Caco-2 (cell line): ENCODE measurements around the gene CNTN5. TPM values are rescaled to one million over a fixed set of nuclear protein-coding genes. Genes with fewer than 3 reads are reported as not detected.

Experiments used
- BruUV-seq: library from RNA; stranded (reverse); fragments of 400-500 nt; replicated peaks from 2 replicates; lab custom pipeline; 2021; lab: Mats Ljungman, UMichigan
- CTCF ChIA-PET: fragments of 300-600 bp; sonication (Branson Sonifier 250); formaldehyde crosslinking; loops from one replicate; lab custom pipeline; 2022; ENCODE audit warnings: antibody characterized with exemption; lab: Charles Lee
- POLR2A ChIA-PET: fragments of 300-600 bp; sonication (Branson Sonifier 250); formaldehyde crosslinking; loops from one replicate; lab custom pipeline; 2022; ENCODE audit warnings: antibody characterized with exemption; lab: Charles Lee
- DNase-seq, 2 experiments: peaks; one replicate each; pipeline versions ENCODE4 v3.0.0 to v3.0.0-alpha.2; 2020 to 2022
- H3K27me3 ChIP-seq: replicated peaks from 2 replicates; pipeline ENCODE4 v1.6.0; 2011; ENCODE audit warnings: low read length; ENCODE audit not compliant: control insufficient read depth, insufficient read depth
- H3K36me3 ChIP-seq: 2 replicates; pipeline ENCODE4 v1.5.1; 2011; ENCODE audit warnings: low read length; ENCODE audit not compliant: control insufficient read depth, insufficient read depth
- H3K4me1 ChIP-seq: fragments of 250-450 bp; sonication (Bioruptor Pico); 2 replicates; pipeline ENCODE4 v1.5.1; 2020; ENCODE audit warnings: mild to moderate bottlenecking
- H3K4me3 ChIP-seq: 2 replicates; pipeline ENCODE4 v1.5.1; 2011; ENCODE audit warnings: low read depth, mild to moderate bottlenecking, control low read depth, low read length
- H3K9me3 ChIP-seq: fragments of 250-450 bp; sonication (Bioruptor Pico); 2 replicates; pipeline ENCODE4 v1.5.1; 2020; ENCODE audit warnings: mild to moderate bottlenecking, moderate library complexity
- H3K27ac Mint-ChIP-seq: one replicate; pipeline ENCODE4 v1.8.0; 2022; ENCODE audit warnings: mixed read lengths; ENCODE audit not compliant: unreplicated experiment
- H3K27me3 Mint-ChIP-seq: one replicate; pipeline ENCODE4 v1.8.0; 2022; ENCODE audit warnings: mixed read lengths; ENCODE audit not compliant: insufficient read depth, unreplicated experiment
- H3K36me3 Mint-ChIP-seq: one replicate; pipeline ENCODE4 v1.8.0; 2022; ENCODE audit warnings: mild to moderate bottlenecking, mixed read lengths; ENCODE audit not compliant: insufficient read depth, unreplicated experiment
- H3K4me1 Mint-ChIP-seq: one replicate; pipeline ENCODE4 v1.8.0; 2022; ENCODE audit warnings: low read depth, mixed read lengths; ENCODE audit not compliant: unreplicated experiment
- H3K4me3 Mint-ChIP-seq: one replicate; pipeline ENCODE4 v1.8.0; 2022; ENCODE audit warnings: mild to moderate bottlenecking, moderate library complexity, mixed read lengths; ENCODE audit not compliant: unreplicated experiment
- H3K9me3 Mint-ChIP-seq: one replicate; pipeline ENCODE4 v1.8.0; 2022; ENCODE audit warnings: mixed read lengths; ENCODE audit not compliant: unreplicated experiment
- intact Hi-C: fragments of 100-400 bp; cut with micrococcal nuclease; formaldehyde crosslinking; loops from one replicate; pipeline ENCODE4 v1.10.0; 2022; ENCODE audit not compliant: unreplicated experiment
- total RNA-seq: library from RNA; stranded (reverse); gene quantifications from 2 replicates; pipeline ENCODE4 v1.2.3, GENCODE V29; 2022
- TF ChIP-seq, protein P1 (sequence below), 2 experiments: fragments of 200-600 bp in 1 of 2; IDR thresholded peaks; 1 replicate in 1 of 2; 2 replicates in 1 of 2; pipeline versions ENCODE4 v1.5.1 to v1.8.0; 2011 to 2022; ENCODE audit warnings: antibody characterized with exemption in 1 of 2, control low read depth in 1 of 2, inconsistent platforms in 1 of 2, low read depth in 1 of 2, low read length in 1 of 2, mild to moderate bottlenecking in 1 of 2, moderate library complexity in 1 of 2; ENCODE audit not compliant: insufficient read depth in 1 of 2, severe bottlenecking in 1 of 2, unreplicated experiment in 1 of 2

The CNTN5 gene
- total RNA-seq, 1 experiment from 2014 or later, result 1.00 TPM

DNA sequence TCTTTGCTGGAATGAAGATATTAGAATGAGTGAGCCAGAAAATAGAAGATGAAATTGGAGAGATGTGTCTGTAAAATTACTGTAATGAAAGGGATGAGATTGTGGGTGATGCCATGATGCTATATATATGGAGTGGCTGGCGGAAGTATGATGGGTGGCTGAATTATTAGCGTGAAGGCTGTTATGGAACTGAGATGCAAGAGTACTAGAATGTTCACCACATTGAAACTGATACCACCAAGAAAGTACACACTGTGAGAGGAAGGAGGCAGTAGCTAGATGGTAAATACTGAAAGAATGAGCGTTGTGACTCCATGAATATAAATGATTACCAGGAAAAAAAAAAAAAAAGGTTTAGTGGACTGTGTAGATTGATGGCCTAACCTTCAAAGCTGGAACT is 411.9 kb downstream of the CNTN5 start:
- intact Hi-C loops, result no loop called here
- Mint-ChIP-seq H3K4me1 (no peaks in the 10 kb centered on the region), H3K27ac (no peak overlapping the region), H3K36me3 (no peaks in the 10 kb centered on the region), H3K4me3 (no peak overlapping the region), H3K9me3 (no peaks in the 10 kb centered on the region), H3K27me3 (peaks cover 10% of the 10 kb centered on the region)
- H3K27me3 ChIP-seq, result no peaks in the 10 kb centered on the region
- DNase-seq, result no peak
- TF ChIP-seq, protein P1, sequence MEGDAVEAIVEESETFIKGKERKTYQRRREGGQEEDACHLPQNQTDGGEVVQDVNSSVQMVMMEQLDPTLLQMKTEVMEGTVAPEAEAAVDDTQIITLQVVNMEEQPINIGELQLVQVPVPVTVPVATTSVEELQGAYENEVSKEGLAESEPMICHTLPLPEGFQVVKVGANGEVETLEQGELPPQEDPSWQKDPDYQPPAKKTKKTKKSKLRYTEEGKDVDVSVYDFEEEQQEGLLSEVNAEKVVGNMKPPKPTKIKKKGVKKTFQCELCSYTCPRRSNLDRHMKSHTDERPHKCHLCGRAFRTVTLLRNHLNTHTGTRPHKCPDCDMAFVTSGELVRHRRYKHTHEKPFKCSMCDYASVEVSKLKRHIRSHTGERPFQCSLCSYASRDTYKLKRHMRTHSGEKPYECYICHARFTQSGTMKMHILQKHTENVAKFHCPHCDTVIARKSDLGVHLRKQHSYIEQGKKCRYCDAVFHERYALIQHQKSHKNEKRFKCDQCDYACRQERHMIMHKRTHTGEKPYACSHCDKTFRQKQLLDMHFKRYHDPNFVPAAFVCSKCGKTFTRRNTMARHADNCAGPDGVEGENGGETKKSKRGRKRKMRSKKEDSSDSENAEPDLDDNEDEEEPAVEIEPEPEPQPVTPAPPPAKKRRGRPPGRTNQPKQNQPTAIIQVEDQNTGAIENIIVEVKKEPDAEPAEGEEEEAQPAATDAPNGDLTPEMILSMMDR (IDR thresholded peaks at IDR 0.05; ENCODE audit: insufficient read depth in 1 of 2, low read depth in 1 of 2, low read length in 1 of 2, severe bottlenecking in 1 of 2, unreplicated experiment in 1 of 2), result no peak
- no peaks in the 10 kb centered on the region for H3K36me3 ChIP-seq
- no peak overlapping the region for H3K4me3 ChIP-seq
- ChIA-PET CTCF (interaction anchor here (0.7 kb wide), 1 partner anchor 48 kb away, joined by 3 read pairs; no protein-coding TSS in a partner anchor), POLR2A (interaction anchor here (1.0 kb wide), 1 partner anchor 10 kb away, joined by 3 read pairs; no protein-coding TSS in a partner anchor)
- BruUV-seq, result no TSS peak
- no peaks in the 10 kb centered on the region for H3K4me1 ChIP-seq
- no peaks in the 10 kb centered on the region for H3K9me3 ChIP-seq

DNA sequence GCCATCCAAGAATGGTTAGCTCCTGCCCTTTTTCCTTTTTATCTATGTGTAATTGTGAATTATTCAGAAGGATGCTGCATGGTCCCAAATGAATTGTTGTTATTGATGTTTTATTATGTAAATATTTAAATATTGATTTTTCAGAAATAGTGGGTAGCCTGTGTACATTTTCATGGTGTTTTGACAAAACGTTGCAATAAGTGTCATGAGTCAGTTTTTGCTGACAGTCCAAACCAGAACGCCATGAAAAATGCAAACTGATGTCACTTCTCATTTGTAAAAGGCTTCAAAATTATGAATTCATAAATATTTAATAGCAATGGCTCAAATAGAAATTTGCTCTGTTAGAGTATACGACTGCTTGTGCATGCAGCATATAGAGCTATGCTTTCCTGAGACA is 422.5 kb downstream of the CNTN5 start:
- POLR2A ChIA-PET, result no interaction called here
- DNase-seq, result no peak
- H3K27me3 ChIP-seq, result no peaks in the 10 kb centered on the region
- Mint-ChIP-seq H3K36me3 (no peaks in the 10 kb centered on the region), H3K4me1 (no peaks in the 10 kb centered on the region), H3K4me3 (no peak overlapping the region), H3K27me3 (peaks cover 3% of the 10 kb centered on the region), H3K27ac (no peak overlapping the region), H3K9me3 (no peaks in the 10 kb centered on the region)
- no peaks in the 10 kb centered on the region for H3K36me3 ChIP-seq
- CTCF ChIA-PET, result no interaction called here
- intact Hi-C loops, result no loop called here
- TF ChIP-seq, protein P1 (IDR thresholded peaks at IDR 0.05; ENCODE audit: insufficient read depth in 1 of 2, low read depth in 1 of 2, low read length in 1 of 2, severe bottlenecking in 1 of 2, unreplicated experiment in 1 of 2), result no peak
- no peaks in the 10 kb centered on the region for H3K9me3 ChIP-seq
- H3K4me1 ChIP-seq, result no peaks in the 10 kb centered on the region
- H3K4me3 ChIP-seq, result no peak overlapping the region
- BruUV-seq, result no TSS peak

DNA sequence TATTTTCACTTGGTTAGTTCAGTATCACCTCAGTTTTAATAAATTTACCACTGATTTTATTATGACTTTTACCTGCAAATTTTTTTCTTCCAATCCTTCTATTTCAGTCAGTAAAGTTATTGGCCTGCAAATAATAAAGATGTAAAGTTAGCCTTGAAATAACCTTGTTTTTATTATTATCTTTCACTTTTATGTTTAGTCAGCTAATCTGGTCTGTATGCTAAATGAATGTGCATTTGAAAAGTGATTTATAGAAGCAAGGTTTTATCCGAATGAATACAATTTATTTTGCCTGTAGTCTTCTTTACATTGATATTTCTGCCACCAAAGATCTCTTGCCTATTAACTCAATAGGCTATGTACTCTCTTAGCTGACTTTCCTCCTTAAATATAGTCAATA is 425.7 kb downstream of the CNTN5 start:
- Mint-ChIP-seq H3K36me3 (no peaks in the 10 kb centered on the region), H3K27ac (no peak overlapping the region), H3K9me3 (no peaks in the 10 kb centered on the region), H3K27me3 (peaks cover 3% of the 10 kb centered on the region), H3K4me3 (no peak overlapping the region), H3K4me1 (no peaks in the 10 kb centered on the region)
- H3K4me3 ChIP-seq, result no peak overlapping the region
- no peaks in the 10 kb centered on the region for H3K4me1 ChIP-seq
- TF ChIP-seq, protein P1 (IDR thresholded peaks at IDR 0.05; ENCODE audit: insufficient read depth in 1 of 2, low read depth in 1 of 2, low read length in 1 of 2, severe bottlenecking in 1 of 2, unreplicated experiment in 1 of 2), result no peak
- CTCF ChIA-PET, result no interaction called here
- H3K9me3 ChIP-seq, result no peaks in the 10 kb centered on the region
- DNase-seq, result no peak
- H3K36me3 ChIP-seq, result no peaks in the 10 kb centered on the region
- intact Hi-C loops, result no loop called here
- H3K27me3 ChIP-seq, result no peaks in the 10 kb centered on the region
- POLR2A ChIA-PET, result no interaction called here
- no TSS peak for BruUV-seq
